Fibroblast of pulmonary artery (primary cell): ENCODE measurements around the gene DUSP1.
"Not testable (repeated sequence)": the region's sequence is repeated elsewhere in the genome, so short reads cannot be mapped to it uniquely, and the experiment has no call there.

ENCODE experiments used
- DNase-seq: peaks from one replicate; pipeline ENCODE4 v3.0.0-alpha.2; 2010; ENCODE audit warnings: low read depth
- H3K4me3 ChIP-seq: replicated peaks from 2 replicates; pipeline ENCODE4 v1.5.1; 2011; ENCODE audit warnings: low read depth, mild to moderate bottlenecking, control low read depth, low read length, moderate library complexity
- CTCF ChIP-seq: IDR thresholded peaks from 2 replicates; pipeline ENCODE4 v1.5.1; 2011; ENCODE audit warnings: mild to moderate bottlenecking, control low read depth, low read length, inconsistent platforms; ENCODE audit errors: missing control alignments

Gene DUSP1

GRCh38 chr5:172785429-172786088, 14.6 kb upstream of the DUSP1 start:
- no peak for DNase-seq
- no peak for TF ChIP-seq CTCF

GRCh38 chr5:172784162-172784561, 13.2 kb upstream of the DUSP1 start:
- not testable (repeated sequence) for H3K4me3 ChIP-seq, DNase-seq

More at GRCh38 chr5:172785429-172786088, 14.6 kb upstream of the DUSP1 start:
- no peak overlapping the region for H3K4me3 ChIP-seq

DNA sequence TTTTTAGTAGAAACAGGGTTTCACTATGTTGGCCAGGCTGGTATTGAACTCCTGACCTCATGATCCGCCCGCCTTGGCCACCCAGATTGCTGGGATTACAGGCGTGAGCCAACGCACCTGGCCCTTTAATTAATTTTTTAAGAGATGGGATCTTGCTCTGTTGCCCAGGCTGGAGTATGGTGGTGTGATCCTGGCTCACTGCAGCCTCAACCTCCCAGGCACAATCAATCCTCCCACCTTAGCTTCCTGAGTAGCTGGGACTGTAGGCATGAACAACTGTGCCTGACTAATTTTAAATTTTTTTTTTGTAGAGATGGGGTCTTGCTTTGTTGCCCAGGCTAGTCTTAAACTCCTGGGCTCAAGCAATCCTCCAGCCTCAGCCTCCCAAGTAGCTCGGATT, 12.3 kb upstream of the DUSP1 start:
- not testable (repeated sequence) for DNase-seq, H3K4me3 ChIP-seq

DNA sequence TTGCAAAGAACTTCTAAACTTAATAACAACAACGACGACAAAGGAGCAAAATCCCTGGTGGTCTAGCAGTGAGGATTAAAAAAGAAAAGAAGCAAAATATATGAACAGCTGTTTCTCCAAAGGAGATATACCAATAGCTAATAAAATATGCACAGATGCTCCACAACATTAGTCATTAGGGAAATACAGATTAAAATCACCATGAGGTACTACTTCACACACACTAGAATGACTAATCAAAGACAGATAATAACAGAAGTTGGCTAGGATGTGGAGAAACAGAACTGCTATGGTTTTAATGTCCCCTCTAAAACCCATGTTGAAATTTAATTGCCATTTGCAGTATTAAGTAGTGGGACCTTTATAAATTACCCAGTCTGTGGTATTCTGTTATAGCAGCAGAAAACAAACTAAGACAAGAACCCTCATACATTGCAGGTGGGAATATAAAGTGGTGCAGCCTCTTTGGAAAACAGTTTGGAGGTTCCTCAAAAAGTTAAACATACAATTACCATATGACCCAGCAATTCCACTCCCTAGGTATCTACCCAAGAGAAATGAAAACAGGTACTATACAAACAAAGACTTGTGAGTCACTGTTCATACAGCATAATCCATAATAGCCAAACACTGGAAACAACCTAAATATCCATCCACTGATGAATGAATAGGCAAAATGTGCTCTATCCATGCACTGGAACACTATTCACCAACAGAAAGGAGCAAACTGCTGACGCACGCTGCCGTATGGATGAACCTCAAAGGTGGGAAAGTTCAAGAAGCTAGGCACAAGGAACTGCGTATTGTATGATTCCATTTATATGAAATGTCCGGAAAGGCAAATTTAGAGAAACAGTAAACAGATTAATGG, 11.4 kb upstream of the DUSP1 start:
- no peak for TF ChIP-seq CTCF
- no peak for DNase-seq
- H3K4me3 ChIP-seq: no peak overlapping the region

- DNase-seq: no peak
- no peak for TF ChIP-seq CTCF
- no peak overlapping the region for H3K4me3 ChIP-seq
These were observed 8.8 kb upstream of the DUSP1 start for GRCh38 chr5:172779691-172780341.

DNA sequence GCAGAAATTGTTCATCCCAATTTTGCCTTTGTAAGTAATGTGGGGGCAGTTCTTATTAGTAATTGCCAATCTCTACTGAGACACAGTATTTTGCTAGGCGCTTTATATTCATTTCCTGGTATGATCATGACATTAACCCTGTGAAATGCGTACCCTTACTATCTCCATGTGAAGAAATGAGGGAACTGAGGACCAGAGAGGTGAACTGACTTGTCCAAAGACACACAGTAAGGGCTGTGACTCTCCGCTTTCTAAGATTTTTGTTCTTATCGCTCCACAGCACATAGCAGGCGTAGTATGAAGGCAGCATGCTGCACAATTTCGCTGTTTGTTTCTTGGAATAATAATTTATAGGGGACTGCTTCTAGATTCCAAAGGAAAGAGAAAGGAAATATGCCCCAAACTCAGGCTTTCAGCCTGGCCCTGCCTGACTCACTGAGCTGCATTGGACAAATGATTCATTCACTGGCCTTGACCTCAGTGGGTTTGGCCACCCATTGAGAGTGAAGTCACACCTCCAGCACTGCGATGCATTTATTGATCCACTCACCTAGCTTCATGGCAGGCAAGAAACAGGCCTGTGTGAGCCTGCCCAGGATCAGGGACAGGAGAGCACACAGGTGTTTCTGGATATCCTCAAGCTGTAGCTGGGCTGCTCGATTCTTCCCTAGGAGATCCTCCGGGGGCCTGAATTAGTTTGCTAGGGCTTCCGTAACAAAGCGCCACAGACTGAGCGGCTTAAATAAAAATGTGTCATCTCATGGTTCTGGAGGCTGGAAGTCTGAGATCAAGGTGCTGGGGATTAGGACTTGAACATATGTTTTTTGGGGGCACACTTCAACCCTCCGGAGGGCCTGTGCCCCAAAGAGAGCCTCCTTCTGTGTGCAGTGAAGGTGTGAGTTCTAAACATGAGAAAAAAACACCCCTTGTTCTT, 7.2 kb upstream of the DUSP1 start:
- DNase-seq: peak; percentile 75
- no peak for TF ChIP-seq CTCF
- H3K4me3 ChIP-seq: no peak overlapping the region

GRCh38 chr5:172776235-172776594, 5.2 kb upstream of the DUSP1 start:
- H3K4me3 ChIP-seq: no peak overlapping the region
- no peak for DNase-seq
- no peak for TF ChIP-seq CTCF
